Stomach (tissue), 4 donors: ENCODE results near the gene COX6B1.

Experiments used
- CTCF ChIP-seq, 7 experiments: fragments of 450-650 bp in 4 of 7; fragments of 200-600 bp in 3 of 7; sonication (generic) in 3 of 7; IDR thresholded peaks; one replicate each; pipeline ENCODE4 v1.5.1; 2016 to 2019; ENCODE audit warnings: antibody characterized with exemption in 7 of 7, control low read depth in 2 of 7, mild to moderate bottlenecking in 1 of 7
- EP300 ChIP-seq: sonication (generic); formaldehyde crosslinking; IDR thresholded peaks from one replicate; pipeline ENCODE4 v1.6.1; 2017; ENCODE audit warnings: antibody characterized with exemption
- POLR2AphosphoS5 ChIP-seq, 3 donors: sonication (generic); formaldehyde crosslinking; IDR thresholded peaks; one replicate each; pipeline ENCODE4 v1.6.1; 2016; ENCODE audit warnings: antibody characterized with exemption in 3 of 3

- TF ChIP-seq CTCF (IDR thresholded peaks at IDR 0.05) (no peak), POLR2AphosphoS5 (IDR thresholded peaks at IDR 0.05) (no peak), EP300 (no peak)
These were observed 55.2 kb downstream of the COX6B1 start for GRCh38 chr19:35703343-35703742.
